COLO668 (cell line): Measurements from ENCODE around the gene CDC27.
A peak's percentile ranks its signal among the peaks of the same experiment; 100 is the strongest.
"Not testable (repeated sequence)": the region's sequence is repeated elsewhere in the genome, so short reads cannot be mapped to it uniquely, and the experiment has no call there.

ENCODE experiments used
- DNase-seq: peaks from one replicate; lab custom pipeline; 2025; ENCODE audit not compliant: unreplicated experiment; lab: John Stamatoyannopoulos, UW

Gene CDC27

DNA sequence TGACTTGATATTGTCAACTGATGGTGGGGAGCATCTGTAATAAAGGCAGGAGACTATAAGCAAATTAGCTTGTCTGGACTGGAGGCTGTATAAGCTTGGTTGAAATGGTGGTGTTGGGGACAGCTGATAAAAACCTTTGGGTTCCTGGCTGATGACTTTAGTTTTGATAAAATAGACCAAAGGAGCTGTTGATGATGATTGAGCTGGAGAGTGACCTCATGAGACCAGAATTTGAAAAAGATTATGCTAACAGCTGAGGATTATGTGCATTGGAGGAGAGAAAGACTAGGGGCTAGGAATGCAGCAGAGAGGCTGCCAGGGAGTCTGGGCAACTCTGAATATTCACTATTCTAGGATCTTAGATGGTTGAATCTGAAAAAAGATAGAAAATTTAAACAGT, 8.7 kb upstream of the CDC27 start:
- DNase-seq, result no peak

DNA sequence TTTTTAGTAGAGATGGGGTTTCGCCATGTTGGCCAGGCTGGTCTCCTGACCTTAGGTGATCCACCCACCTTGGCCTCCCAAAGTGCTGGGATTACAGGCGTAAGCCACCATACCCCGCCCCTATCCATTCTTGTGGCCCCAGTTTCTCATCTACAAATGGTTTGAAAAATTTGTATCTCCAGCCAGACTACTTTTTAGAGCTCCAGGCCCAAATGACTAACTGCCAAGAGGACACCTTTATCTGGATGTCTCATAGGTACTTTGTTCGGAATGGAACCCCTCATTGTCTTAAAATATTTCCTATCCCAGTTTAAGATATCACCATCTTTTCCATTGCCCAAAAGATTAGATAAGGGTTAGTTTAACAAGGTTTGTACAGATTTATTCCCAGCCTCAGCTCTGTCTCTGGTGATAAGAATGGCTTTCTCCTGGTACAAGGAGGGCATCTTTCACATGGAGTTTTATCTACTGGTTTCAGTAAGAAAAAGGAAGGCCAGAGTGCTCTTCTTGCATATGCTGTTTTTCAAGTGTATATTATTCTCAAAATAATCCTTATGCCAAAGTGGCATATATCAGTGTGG, 4.9 kb upstream of the CDC27 start:
- no peak for DNase-seq

DNA sequence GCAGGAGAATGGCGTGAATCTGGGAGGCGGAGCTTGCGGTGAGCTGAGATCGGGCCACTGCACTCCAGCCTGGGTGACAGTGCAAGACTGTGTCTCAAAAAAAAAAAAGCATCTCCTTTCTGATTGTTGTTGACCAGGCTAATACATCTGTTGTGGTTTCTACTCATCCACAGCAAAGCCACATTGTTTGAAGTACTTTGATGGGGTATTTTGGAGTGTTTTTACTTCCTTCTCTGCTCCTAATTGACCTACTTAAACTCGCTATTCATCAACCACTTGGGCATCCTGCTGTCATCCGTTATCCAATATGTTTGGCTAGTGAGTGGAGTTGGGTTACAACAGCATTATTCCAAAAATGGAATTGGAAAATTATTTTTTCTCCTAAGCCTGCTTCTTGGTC, 3.5 kb upstream of the CDC27 start:
- DNase-seq, result peak; percentile 16

DNA sequence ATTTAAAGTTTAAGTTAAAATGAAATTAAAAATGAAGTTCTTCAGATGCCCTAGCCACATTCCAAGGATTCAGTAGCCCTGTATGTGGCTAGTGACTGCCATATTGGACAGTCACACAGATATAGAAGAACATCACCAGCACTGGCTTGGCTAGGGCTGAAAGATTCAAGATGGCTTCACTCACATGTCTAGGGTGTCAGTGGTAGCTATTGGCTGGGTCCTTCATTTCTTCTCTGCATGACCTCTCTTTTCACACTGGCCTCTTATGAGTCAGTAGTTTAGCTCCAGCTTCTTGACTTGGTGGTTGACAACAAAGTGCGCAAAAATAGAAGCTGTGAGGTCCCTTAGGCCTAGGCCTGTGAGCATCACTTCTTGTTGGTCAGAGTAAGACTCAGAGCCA, 1.7 kb upstream of the CDC27 start:
- no peak for DNase-seq

DNA sequence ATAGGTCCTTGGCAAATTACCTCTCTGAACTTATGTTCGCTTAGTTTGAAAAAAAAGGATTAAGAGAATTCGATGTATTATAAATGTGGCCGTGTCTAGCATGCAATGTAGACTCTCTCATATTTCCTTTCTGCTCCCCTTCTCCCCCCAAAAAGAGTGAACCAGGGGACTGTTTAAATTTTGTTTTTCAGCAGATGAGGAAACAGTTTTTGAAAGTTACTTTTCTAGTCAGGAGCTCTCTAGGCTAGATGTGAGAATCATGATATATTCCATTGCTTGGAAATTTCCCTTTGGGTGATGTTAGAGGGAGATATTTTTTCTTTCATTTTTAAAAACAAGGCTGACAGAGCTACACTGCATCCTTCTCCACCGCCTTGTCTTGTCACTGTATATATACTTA, 1.1 kb upstream of the CDC27 start:
- DNase-seq, result no peak

DNA sequence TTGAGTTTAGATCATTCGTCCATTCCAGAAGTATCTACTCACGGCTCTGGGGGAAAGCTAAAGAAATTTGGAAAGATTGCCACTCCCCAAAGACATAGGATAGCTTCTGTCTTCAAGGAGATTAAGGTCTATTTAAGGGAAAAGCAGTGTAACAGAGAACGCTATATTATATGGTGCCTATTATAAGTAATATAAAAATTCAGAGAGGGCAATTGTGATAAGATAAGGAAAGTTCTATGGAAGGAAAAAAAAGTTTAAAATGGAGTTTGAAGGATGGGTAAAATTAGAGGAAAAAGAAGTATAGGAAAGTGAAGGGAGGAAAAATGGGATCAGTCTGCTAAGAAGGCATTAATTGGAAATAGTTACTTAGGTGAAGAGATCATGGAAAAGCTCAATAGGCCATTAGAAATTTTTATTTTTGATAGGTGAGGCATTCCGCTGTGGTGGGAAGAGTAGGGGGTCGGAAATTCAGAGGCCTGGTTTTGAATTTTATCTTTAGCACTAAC, 690 bp upstream of the CDC27 start:
- no peak for DNase-seq

DNA sequence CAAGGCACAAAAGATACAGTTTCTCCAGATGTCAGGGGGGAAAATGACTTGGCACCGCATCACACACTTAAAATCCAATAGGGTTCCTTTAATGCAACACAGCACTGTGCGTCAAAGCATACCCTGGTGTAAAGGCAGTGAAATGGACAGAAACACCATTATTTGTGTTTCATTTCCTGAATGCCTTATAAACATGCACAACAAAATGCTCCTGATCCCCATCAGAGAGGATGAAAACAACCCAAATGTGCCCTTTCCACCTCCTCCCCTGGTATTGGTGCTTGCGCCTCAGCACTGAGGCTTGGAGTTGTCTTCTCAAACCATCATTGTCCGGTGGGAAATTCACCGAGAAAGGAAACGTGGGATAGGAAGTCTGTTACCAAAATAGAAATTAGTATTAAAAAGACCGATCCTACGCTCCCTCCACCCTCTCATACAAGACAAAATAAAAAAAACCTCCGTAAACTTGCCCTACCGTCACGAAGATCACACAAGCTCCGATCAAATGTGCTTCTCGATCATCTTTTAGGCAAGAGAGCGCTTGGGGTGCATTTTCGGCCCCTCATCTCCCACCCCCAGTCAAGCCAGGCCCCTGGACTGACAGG, 722 bp downstream of the CDC27 start:
- DNase-seq, result no peak

DNA sequence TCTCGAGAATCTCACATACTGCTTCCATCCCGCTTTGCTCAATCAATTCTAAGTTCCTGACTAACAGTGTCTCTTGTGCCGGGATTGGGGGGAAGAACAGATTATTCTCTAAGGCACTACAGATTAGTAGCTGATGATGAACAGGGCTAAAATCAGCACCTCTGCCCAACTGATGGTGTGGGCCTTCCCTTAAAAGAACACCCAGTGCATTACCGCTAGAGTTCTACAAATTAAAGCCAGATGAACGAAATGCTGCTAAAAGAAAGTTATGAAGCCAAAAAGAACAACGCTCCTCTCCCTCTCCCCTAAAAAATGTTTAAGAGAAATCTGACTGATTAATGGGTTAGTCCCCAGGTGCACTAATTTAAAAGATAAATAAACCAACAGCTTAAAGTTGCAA, 4.4 kb downstream of the CDC27 start:
- DNase-seq, result no peak

DNA sequence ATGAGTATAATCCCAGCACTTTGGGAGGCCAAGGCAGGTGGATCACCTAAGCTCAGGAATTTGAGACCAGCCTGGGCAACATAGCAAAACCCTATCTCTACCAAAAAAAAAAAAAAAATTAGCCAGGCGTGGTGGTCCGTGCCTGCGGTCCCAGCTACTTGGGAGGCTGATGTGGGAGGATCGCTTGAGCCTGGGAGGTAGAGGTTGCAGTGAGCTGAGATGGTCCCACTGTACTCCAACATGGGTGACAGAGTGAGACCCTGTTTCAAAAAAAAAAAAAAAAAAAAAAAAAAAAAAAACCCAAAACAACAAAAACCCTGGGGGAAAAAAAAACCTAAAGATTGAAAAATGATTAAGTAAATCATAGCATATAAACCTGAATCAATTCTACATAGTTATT, 8.1 kb downstream of the CDC27 start:
- DNase-seq, result not testable (repeated sequence)

DNA sequence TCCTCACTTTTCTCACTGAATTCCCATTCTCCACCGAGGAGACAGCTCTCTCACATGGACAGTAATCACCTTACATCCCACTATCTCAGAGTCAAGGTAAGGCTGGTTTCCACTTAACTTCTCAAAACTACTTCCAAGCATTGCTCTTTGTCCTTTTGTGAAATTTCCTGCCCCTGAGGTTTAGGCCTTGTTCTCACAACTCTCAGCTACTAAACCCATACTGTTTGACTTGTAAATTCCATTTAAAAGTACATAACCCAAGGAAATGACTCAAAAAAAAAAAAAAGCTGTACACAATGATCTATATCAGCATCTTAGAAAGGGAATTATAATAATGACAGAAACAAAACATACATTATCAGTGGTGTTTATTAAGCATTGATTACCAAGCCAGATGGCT, 8.8 kb downstream of the CDC27 start:
- DNase-seq, result no peak

DNA sequence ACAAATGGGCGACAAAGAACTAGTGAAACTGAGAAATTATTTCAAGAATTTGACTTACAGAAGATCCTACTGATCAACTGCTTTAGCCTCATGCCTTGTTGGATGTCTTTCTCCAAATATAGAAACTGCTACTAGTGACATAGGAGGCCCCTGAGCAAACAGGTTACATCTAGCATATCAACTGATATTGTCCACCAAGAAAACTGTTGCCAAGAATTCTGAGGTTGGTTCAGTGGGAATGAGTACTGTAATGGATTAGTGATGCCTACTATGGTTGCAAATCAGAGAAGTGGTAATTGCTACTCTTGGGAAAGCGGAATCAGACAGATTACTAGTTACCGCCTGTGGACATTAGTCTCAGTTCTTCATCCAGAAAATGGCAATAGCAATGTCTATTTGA, 10.0 kb downstream of the CDC27 start:
- DNase-seq, result no peak

DNA sequence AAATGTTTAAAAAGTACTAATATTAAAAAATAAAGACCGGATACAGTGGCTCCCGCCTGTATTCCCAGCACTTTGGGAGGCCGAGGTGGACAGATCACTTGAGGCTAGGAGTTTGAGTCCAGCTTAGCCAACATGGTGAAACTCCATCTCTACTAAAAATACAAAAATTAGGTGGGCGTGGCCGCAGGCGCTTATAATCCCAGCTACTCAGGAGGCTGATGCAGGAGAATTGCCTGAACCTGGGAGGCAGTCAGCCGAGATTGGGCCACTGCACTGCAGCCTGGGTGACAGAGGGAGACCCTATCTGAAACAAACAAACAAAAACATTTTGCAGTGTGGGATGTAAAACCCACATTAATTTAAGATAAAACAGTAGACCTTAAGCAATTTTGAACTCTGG, 11.8 kb downstream of the CDC27 start:
- DNase-seq, result no peak

DNA sequence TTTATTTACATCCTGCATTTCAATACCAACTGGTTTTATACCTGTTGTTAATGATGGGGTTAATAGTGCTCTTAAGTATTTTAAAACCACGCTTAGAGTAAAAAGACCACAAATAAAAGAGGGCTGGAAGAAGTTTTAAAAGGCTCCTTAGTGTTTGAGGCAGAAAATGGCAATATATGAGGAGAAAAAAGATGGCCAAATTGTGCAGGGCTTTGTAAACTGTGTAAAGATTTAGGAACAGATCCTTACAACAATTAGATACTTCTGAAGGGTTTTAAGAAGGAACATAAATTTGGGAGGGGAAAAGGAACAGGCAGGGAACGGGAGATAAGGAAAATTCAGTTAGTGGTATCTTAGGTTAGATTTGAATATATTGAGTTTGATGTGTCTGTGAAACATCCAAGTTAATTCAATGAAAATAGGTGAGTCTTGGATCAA, 12.7 kb downstream of the CDC27 start:
- DNase-seq, result no peak

DNA sequence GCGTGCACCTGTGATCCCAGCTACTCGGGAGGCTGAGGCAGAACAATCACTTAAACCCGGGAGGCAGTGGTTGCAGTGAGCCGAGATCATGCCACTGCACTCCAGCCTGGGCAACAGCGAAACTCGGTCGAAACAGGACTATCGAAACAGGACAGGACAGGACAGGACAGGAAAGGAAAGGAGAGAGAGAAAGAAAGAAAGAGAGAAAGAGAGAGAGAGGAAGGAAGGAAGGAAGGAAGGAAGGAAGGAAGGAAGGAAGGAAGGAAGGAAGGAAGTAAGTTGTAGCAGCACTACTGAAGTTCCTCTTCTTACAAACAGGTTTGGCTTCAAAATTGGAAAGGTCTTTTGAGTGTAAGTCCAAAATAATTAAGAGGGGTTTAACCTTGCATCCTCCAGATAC, 14.3 kb downstream of the CDC27 start:
- not testable (repeated sequence) for DNase-seq

DNA sequence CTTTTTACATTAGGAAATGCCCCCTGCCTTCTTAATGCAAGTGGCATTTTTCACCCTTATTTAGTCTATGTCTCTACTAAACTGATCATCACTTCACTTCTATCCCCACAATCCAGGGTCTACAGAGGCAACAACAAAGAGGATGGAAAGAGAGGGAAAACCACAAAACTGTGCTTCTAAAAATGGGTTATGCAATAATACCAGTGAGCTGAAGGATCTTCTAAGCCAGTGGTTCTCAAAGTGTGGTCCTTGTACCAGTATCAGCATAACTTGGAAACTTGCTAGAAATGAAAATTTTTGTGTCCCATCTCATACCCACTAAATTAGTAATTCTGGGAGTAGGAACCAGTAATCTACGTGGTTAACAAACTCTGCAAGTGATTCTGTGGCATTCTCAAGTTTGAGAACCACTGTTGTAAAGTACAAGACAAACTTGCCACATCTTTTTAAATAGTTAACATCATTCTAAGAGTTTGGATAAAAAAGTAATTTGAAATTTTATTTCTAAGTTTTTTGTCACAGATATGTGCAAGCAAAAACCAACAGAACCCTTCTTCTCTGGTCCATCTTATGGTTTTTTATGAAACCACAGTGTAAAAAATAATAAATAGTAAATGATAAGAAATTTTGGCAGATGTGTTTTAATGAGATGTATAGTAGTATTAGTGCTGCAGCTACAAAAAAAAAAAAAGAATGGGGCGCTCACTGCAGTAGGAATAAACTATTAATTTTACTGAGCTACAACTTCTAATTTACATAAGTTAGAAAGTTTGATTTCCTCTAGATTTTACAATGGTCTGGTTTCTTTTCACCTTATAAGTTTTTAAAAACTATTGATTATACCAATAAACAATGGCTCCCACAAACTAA, 16.2 kb downstream of the CDC27 start:
- DNase-seq, result no peak

DNA sequence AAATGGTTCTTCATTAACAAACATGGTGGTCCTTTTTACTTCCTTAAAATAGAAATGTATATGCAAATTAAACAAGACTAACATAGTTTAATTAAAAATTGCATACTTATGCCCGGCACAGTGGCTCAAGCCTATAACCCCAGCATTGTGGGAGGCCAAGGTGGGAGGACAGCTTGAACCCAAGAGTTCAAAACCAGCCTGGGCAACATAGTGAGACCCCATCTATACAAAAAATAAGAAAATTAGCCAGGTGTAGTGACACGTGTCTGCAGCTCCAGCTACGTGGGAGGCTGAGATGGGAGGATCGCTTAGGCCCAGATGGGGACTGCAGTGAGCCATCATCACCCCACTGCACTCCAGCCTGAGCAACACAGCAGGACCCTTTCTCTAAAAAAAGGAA, 18.4 kb downstream of the CDC27 start:
- DNase-seq, result no peak

DNA sequence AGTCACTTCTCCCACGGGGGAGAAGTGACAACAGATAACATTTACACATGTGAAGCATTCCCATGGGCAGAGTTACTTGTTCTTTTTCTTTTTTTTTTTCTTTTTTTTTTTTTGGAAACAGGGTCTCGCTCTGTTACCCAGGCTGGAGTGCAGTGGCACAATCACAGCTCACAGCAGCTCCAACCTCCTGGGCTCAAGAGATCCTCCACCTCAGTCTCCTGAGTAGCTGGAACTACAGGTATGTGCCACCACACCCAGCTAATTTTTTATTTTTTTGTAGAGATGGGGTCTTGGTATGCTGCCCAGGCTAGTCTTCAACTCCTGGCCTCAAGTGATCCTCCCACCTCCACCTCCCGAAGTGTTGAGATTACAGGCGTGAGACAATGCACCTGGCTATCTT, 20.2 kb downstream of the CDC27 start:
- not testable (repeated sequence) for DNase-seq

DNA sequence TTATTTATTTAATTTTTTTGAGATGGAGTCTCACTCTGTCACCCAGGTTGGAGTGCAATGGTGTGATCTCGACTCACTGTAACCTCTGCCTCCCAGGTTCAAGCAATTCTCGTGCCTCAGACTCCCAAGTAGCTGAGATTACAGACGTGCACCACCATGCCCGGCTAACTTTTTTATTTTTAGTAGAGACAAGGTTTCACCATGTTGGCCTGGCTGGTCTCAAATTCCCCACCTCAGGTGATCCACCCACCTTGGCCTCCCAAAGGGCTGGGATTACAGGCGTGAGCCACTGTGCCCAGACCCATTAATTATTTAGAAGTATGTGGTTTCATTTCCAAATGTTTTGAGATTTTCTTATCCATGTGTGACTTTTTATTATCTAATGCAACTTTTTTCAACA, 22.2 kb downstream of the CDC27 start:
- not testable (repeated sequence) for DNase-seq

DNA sequence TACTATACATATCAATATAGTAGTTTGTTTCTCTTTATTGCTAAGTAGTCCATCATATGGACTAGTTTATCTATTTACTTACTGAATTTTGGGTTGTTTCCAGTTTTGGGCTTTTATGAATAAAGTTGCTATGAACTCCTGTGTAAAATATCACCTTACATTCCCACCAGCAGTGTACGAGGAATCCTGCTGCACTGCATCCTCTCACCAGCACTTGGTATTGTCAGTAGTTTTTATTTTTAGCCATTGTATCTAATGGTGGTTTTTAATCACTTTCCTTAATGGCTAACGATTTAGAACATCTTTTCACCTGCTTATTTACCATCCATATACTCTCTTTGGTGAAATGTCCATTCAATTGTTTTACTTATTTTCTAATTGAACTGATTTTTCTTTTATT, 24.0 kb downstream of the CDC27 start:
- no peak for DNase-seq

DNA sequence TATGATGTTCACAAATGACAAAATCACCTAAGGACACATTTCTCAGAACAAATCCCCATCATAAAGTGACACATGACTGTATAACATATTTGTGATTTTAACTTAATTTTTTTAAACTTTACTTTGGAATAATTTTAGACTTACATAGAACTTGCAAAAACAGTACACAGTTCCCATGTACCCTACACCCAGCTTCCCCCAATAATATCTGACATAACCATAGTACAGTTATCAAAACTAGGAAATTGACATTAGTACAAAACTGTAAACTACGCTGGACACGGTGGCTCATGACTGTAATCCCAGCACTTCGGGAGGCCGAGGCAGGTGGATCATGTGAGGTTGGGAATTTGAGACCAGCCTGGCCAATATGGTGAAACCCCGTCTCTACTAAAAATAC, 24.8 kb downstream of the CDC27 start:
- no peak for DNase-seq

DNA sequence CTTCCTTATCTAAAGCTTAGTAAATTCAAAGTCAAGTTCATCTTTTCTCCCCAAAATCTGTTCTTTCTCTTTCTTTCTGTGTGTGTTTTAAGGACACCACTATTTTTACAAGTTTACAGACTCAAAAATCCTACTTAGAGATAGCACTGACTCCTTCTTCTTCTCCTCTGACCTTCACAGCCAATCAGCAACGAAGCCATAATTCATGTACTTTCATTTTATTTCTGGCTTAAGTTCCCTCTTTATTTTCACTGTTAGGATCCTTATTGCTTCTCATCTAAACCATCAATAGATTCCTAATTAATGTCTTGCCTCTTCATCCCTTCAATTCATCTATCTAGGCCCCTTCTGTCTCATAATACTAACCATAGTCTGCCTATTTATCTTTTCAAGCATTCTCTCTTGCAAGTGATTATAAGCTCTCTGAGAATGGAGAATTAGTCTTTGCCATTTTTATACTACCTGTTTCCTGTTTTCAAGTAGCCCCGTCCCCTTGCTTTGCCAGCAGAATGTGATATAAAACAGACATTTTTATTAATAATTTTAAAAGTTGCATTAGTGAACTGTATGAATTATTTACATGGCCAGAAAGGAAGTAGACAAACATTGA, 27.0 kb downstream of the CDC27 start:
- DNase-seq, result no peak

DNA sequence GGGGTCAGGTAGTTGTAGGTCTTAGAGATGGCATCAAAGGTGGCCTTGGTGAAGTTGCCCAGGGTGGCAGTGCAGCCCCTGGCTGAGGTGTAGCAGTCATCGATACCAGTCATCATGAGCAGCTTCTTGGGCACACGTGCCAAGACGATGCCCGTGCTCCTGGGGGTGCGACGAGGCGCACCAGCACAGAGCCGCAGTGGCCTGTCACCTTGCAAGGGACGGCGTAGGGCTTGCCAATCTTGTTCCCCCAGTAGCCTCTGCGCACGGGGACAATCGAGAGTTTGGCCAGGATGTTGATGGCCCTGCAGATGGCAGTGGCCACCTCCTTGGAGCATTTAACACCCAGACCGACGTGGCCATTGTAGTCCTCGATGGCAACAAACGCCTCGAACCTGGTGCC, 29.8 kb downstream of the CDC27 start:
- no peak for DNase-seq
